ENCODE data around the gene SCAMP2.

SCAMP2 gene

DNA sequence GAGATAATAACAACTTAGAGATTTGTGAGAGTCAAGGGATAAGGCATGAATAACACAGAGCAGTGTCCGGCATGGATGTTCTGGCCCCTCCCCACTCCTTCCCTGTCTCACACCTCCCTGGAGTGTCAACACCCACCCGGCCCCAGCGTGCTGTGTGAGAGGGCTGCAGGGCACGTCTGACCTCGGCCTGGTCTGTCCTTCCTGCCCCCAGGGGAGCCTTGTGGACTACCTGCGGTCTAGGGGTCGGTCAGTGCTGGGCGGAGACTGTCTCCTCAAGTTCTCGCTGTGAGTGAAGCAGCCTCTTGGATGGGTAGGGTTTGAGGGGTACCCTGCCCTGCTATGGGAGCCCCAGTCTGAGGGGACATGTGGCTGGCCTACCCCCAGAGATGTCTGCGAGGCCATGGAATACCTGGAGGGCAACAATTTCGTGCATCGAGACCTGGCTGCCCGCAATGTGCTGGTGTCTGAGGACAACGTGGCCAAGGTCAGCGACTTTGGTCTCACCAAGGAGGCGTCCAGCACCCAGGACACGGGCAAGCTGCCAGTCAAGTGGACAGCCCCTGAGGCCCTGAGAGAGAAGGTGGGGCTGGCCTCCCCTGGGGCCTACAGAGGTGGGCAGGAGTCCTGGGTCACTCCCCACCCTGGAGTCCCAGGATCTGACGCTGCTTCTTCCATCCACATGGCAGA lies 71.7 kb downstream of the SCAMP2 start:
- no peak for TF ChIP-seq FOXM1 (IDR thresholded peaks at IDR 0.05; ENCODE audit: borderline replicate concordance, low read depth)

DNA sequence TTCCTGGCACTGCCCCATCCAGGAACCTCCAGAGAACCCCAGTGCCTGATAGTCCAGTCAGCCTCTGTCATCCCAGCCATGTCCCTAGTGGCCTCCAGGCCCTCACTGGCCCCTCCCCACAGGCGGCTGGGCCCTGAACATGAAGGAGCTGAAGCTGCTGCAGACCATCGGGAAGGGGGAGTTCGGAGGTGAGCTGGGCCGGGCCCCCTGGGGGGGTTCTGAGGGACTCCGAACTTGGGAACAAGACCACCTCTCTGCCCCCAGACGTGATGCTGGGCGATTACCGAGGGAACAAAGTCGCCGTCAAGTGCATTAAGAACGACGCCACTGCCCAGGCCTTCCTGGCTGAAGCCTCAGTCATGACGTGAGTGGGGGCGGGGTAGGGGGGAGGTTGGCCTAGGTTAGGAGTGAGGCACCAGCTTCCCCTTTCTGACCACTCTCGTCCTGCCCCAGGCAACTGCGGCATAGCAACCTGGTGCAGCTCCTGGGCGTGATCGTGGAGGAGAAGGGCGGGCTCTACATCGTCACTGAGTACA lies 72.5 kb downstream of the SCAMP2 start:
- TF ChIP-seq TCF12 (IDR thresholded peaks at IDR 0.05; ENCODE audit: low read depth) (no peak), FOXM1 (IDR thresholded peaks at IDR 0.05; ENCODE audit: borderline replicate concordance, low read depth) (no peak), RAD21 (IDR thresholded peaks at IDR 0.05; ENCODE audit: low read depth) (no peak), TEAD4 (IDR thresholded peaks at IDR 0.05) (no peak), NFIC (IDR thresholded peaks at IDR 0.05) (no peak), ZBTB7A (IDR thresholded peaks at IDR 0.05; ENCODE audit: low read depth) (no peak), EP300 (IDR thresholded peaks at IDR 0.05; ENCODE audit: borderline replicate concordance) (no peak), CREB1 (IDR thresholded peaks at IDR 0.05; ENCODE audit: low read depth) (no peak), EGR1 (IDR thresholded peaks at IDR 0.05) (no peak), CEBPB (IDR thresholded peaks at IDR 0.05) (no peak), YY1 (IDR thresholded peaks at IDR 0.05; ENCODE audit: low read depth) (no peak), TAF1 (IDR thresholded peaks at IDR 0.05; ENCODE audit: low read depth) (no peak)
- TF ChIP-seq, protein P1, sequence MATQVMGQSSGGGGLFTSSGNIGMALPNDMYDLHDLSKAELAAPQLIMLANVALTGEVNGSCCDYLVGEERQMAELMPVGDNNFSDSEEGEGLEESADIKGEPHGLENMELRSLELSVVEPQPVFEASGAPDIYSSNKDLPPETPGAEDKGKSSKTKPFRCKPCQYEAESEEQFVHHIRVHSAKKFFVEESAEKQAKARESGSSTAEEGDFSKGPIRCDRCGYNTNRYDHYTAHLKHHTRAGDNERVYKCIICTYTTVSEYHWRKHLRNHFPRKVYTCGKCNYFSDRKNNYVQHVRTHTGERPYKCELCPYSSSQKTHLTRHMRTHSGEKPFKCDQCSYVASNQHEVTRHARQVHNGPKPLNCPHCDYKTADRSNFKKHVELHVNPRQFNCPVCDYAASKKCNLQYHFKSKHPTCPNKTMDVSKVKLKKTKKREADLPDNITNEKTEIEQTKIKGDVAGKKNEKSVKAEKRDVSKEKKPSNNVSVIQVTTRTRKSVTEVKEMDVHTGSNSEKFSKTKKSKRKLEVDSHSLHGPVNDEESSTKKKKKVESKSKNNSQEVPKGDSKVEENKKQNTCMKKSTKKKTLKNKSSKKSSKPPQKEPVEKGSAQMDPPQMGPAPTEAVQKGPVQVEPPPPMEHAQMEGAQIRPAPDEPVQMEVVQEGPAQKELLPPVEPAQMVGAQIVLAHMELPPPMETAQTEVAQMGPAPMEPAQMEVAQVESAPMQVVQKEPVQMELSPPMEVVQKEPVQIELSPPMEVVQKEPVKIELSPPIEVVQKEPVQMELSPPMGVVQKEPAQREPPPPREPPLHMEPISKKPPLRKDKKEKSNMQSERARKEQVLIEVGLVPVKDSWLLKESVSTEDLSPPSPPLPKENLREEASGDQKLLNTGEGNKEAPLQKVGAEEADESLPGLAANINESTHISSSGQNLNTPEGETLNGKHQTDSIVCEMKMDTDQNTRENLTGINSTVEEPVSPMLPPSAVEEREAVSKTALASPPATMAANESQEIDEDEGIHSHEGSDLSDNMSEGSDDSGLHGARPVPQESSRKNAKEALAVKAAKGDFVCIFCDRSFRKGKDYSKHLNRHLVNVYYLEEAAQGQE (IDR thresholded peaks at IDR 0.05; ENCODE audit: low read depth): no peak
- TF ChIP-seq, protein P2, sequence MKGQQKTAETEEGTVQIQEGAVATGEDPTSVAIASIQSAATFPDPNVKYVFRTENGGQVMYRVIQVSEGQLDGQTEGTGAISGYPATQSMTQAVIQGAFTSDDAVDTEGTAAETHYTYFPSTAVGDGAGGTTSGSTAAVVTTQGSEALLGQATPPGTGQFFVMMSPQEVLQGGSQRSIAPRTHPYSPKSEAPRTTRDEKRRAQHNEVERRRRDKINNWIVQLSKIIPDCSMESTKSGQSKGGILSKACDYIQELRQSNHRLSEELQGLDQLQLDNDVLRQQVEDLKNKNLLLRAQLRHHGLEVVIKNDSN (IDR thresholded peaks at IDR 0.05): no peak
- TF ChIP-seq, protein P3, sequence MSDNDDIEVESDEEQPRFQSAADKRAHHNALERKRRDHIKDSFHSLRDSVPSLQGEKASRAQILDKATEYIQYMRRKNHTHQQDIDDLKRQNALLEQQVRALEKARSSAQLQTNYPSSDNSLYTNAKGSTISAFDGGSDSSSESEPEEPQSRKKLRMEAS (IDR thresholded peaks at IDR 0.05): no peak

DNA sequence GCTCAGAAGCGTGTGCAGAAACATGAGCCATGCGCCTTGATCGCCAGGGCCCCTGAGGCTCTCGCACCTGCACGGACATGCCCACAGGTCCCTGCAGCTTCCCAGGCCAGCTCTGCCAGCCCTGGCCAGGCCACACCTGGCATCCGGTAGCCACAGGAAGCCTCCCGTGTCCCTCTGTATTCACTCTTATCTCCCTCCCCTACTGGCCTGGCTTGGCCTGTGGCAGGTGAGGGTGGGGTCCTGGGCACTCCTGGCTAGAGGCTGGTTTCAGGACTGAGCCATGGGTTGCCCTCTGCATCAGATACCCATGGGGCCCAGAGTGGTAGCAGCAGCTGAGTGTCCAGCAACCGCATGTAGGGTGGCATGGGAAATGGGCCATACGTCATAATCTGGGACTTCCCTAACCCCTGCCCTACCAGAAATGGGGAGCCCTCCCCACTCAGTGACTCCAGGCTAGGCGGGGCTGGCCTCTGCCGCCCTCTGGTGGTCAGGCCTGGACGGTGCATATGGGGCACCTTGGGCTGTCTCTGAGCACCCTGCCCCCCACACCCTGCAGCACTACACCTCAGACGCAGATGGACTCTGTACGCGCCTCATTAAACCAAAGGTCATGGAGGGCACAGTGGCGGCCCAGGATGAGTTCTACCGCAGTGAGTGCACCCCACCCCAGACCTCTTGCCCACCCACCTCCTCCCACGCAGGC lies 73.2 kb downstream of the SCAMP2 start:
- peak; percentile 94 for TF ChIP-seq RAD21 (IDR thresholded peaks at IDR 0.05; ENCODE audit: low read depth)
- peak; percentile 32; the same call in 1 of the 2 replicates for TF ChIP-seq ZBTB7A (IDR thresholded peaks at IDR 0.05; ENCODE audit: low read depth)
- peak; percentile 25; the same call in 1 of the 2 replicates for TF ChIP-seq TCF12 (IDR thresholded peaks at IDR 0.05; ENCODE audit: low read depth)
- no peak for TF ChIP-seq CEBPB (IDR thresholded peaks at IDR 0.05)

DNA sequence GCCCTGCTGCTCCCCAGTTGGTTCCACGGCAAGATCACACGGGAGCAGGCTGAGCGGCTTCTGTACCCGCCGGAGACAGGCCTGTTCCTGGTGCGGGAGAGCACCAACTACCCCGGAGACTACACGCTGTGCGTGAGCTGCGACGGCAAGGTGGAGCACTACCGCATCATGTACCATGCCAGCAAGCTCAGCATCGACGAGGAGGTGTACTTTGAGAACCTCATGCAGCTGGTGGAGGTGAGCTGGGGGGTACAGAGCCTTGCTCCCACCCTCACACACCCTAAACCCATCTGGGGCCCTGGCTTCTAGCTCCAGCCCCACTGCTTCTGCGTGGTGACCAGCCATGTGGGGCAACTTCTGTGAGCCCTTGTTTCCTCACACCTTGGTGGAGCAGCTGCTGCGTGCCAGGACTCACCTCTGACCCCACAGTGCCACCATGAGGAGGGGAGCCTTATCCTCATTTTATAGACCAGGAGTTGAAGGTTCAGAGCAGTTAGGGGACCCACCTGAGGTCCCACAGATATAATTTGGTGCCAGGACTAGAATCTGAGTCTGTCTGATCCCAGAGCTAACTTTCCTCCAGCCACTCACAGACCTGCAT lies 73.8 kb downstream of the SCAMP2 start:
- TF ChIP-seq CREB1 (IDR thresholded peaks at IDR 0.05; ENCODE audit: low read depth) (no peak), RAD21 (IDR thresholded peaks at IDR 0.05; ENCODE audit: low read depth) (peak; percentile 31; the same call in 1 of the 2 replicates)

DNA sequence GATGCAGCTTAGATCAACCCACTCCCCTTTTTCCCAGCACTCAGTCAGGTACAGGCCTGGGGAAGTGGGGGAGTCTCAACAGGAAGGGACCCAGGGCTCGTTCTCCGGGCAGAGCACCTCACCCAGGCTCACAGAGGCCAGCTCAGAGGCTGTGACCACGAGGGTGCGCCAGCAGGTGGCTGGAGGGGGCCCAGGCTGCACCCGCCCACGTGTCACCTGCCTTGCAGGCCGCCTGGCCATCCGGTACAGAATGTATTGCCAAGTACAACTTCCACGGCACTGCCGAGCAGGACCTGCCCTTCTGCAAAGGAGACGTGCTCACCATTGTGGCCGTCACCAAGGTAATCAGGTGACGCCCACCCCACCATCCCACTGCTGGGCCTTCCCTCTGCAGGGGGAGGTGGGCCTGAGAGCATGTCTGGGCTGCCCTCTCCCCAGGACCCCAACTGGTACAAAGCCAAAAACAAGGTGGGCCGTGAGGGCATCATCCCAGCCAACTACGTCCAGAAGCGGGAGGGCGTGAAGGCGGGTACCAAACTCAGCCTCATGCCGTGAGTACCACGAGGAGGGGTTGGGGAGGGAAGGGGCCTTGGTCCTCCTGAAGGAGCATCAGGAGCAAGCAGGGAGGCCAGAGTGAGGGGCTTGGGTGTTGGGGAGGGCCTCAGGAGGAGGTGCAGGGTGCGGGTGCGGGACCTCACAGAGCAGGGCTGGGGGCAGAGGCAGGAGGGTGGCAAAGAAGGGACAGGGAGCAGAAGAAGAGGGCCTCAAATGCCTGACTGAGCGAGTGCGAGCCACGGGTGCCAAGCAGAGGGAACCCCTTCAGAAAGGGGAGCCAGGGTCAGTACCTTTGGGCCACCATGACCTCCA lies 74.5 kb downstream of the SCAMP2 start:
- TF ChIP-seq TCF12 (IDR thresholded peaks at IDR 0.05; ENCODE audit: low read depth): no peak
- TF ChIP-seq RAD21 (IDR thresholded peaks at IDR 0.05; ENCODE audit: low read depth): no peak
- no peak for TF ChIP-seq ZBTB7A (IDR thresholded peaks at IDR 0.05; ENCODE audit: low read depth)
- TF ChIP-seq, protein P2 (IDR thresholded peaks at IDR 0.05): no peak
- TF ChIP-seq YY1 (IDR thresholded peaks at IDR 0.05; ENCODE audit: low read depth): no peak
- no peak for TF ChIP-seq CEBPB (IDR thresholded peaks at IDR 0.05)
- TF ChIP-seq CREB1 (IDR thresholded peaks at IDR 0.05; ENCODE audit: low read depth): no peak
- TF ChIP-seq EGR1 (IDR thresholded peaks at IDR 0.05): no peak
- no peak for TF ChIP-seq EP300 (IDR thresholded peaks at IDR 0.05; ENCODE audit: borderline replicate concordance)
- no peak for TF ChIP-seq TAF1 (IDR thresholded peaks at IDR 0.05; ENCODE audit: low read depth)
- TF ChIP-seq TEAD4 (IDR thresholded peaks at IDR 0.05): no peak
- TF ChIP-seq, protein P1 (IDR thresholded peaks at IDR 0.05; ENCODE audit: low read depth): no peak
- TF ChIP-seq, protein P3 (IDR thresholded peaks at IDR 0.05): no peak
- no peak for TF ChIP-seq NFIC (IDR thresholded peaks at IDR 0.05)
- no peak for TF ChIP-seq FOXM1 (IDR thresholded peaks at IDR 0.05; ENCODE audit: borderline replicate concordance, low read depth)

Data from Ishikawa (cell line).